ENCODE data around the gene E2F2.
"Not testable (repeated sequence)": the region's sequence is repeated elsewhere in the genome, so short reads cannot be mapped to it uniquely, and the experiment has no call there.

The E2F2 gene

GRCh38 chr1:23509896-23510295 is 21.1 kb downstream of the E2F2 start:
- H3K9me3 ChIP-seq (ENCODE audit: insufficient read depth, low read depth, low read length): no peaks in the 10 kb centered on the region
- H3F3A ChIP-seq (ENCODE audit: low read depth): no peaks in the 10 kb centered on the region
- no peaks in the 10 kb centered on the region; the same call in 1 of the 2 replicates for H3K79me2 ChIP-seq (ENCODE audit: insufficient read depth, low read length)
- H3K9me2 ChIP-seq (replicated peaks; ENCODE audit: low read depth, low read length): no peaks in the 10 kb centered on the region
- H4K20me1 ChIP-seq (ENCODE audit: insufficient read depth, low read length, poor library complexity, severe bottlenecking): no peaks in the 10 kb centered on the region
- H3K9ac ChIP-seq (ENCODE audit: low read depth, low read length, poor library complexity, severe bottlenecking): no peak overlapping the region
- no peak overlapping the region for H3K4me3 ChIP-seq (ENCODE audit: low read length, poor library complexity, severe bottlenecking)
- no peaks in the 10 kb centered on the region for H3K4me1 ChIP-seq (ENCODE audit: insufficient read depth, low read length, poor library complexity, severe bottlenecking)
- H3K27me3 ChIP-seq (ENCODE audit: insufficient read depth, low read length, poor library complexity, severe bottlenecking): no peaks in the 10 kb centered on the region
- no peak overlapping the region for H3K4me2 ChIP-seq (ENCODE audit: low read depth, low read length, poor library complexity, severe bottlenecking)
- TF ChIP-seq EZH2phosphoT487 (IDR thresholded peaks at IDR 0.05; ENCODE audit: borderline replicate concordance) (no peak), CTCF (conservative IDR thresholded peaks at IDR 0.05; ENCODE audit: low read length) (no peak)
- no peak overlapping the region for H2AFZ ChIP-seq (ENCODE audit: low read length)
- peaks cover 79% of the 10 kb centered on the region; the same call in 1 of the 2 replicates for H3K36me3 ChIP-seq (ENCODE audit: insufficient read depth, low read length)

GRCh38 chr1:23506376-23507107 is 24.5 kb downstream of the E2F2 start:
- H3K9me3 ChIP-seq (ENCODE audit: insufficient read depth, low read depth, low read length): no peaks in the 10 kb centered on the region
- H3K4me1 ChIP-seq (ENCODE audit: insufficient read depth, low read length, poor library complexity, severe bottlenecking): no peaks in the 10 kb centered on the region
- no peak overlapping the region for H2AFZ ChIP-seq (ENCODE audit: low read length)
- H3K9me2 ChIP-seq (replicated peaks; ENCODE audit: low read depth, low read length): no peaks in the 10 kb centered on the region
- TF ChIP-seq EZH2phosphoT487 (IDR thresholded peaks at IDR 0.05; ENCODE audit: borderline replicate concordance) (no peak), CTCF (conservative IDR thresholded peaks at IDR 0.05; ENCODE audit: low read length) (no peak)
- peaks cover 57% of the 10 kb centered on the region; the same call in 1 of the 2 replicates for H3K36me3 ChIP-seq (ENCODE audit: insufficient read depth, low read length)
- no peaks in the 10 kb centered on the region for H3K79me2 ChIP-seq (ENCODE audit: insufficient read depth, low read length)
- no peaks in the 10 kb centered on the region for H3F3A ChIP-seq (ENCODE audit: low read depth)
- H3K4me3 ChIP-seq (ENCODE audit: low read length, poor library complexity, severe bottlenecking): no peak overlapping the region
- no peak overlapping the region for H3K9ac ChIP-seq (ENCODE audit: low read depth, low read length, poor library complexity, severe bottlenecking)
- no peaks in the 10 kb centered on the region for H3K27me3 ChIP-seq (ENCODE audit: insufficient read depth, low read length, poor library complexity, severe bottlenecking)
- H3K4me2 ChIP-seq (ENCODE audit: low read depth, low read length, poor library complexity, severe bottlenecking): no peak overlapping the region
- no peaks in the 10 kb centered on the region for H4K20me1 ChIP-seq (ENCODE audit: insufficient read depth, low read length, poor library complexity, severe bottlenecking)

- no peaks in the 10 kb centered on the region for H3K4me1 ChIP-seq (ENCODE audit: insufficient read depth, low read length, poor library complexity, severe bottlenecking)
- no peaks in the 10 kb centered on the region for H3F3A ChIP-seq (ENCODE audit: low read depth)
These were observed 25.2 kb downstream of the E2F2 start for GRCh38 chr1:23505851-23506250.

DNA sequence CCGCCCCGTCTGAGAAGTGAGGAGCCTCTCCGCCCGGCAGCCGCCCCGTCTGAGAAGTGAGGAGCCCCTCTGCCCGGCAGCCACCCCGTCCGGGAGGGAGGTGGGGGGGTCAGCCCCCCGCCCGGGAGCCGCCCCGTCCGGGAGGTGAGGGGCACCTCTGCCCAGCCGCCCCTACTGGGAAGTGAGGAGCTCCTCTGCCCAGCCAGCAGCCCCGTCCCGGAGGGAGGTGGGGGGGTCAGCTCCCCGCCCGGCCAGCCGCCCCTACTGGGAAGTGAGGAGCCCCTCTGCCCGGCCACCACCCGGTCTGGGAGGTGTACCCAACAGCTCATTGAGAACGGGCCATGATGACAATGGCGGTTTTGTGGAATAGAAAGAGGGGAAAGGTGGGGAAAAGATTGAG is 26.9 kb downstream of the E2F2 start:
- H3K9me2 ChIP-seq (replicated peaks; ENCODE audit: low read depth, low read length); H3K4me2 ChIP-seq (ENCODE audit: low read depth, low read length, poor library complexity, severe bottlenecking); H2AFZ ChIP-seq (ENCODE audit: low read length); H3K27me3 ChIP-seq (ENCODE audit: insufficient read depth, low read length, poor library complexity, severe bottlenecking); H3K4me1 ChIP-seq (ENCODE audit: insufficient read depth, low read length, poor library complexity, severe bottlenecking); H4K20me1 ChIP-seq (ENCODE audit: insufficient read depth, low read length, poor library complexity, severe bottlenecking); H3K4me3 ChIP-seq (ENCODE audit: low read length, poor library complexity, severe bottlenecking); H3K79me2 ChIP-seq (ENCODE audit: insufficient read depth, low read length); H3K9me3 ChIP-seq (ENCODE audit: insufficient read depth, low read depth, low read length); H3F3A ChIP-seq (ENCODE audit: low read depth); H3K9ac ChIP-seq (ENCODE audit: low read depth, low read length, poor library complexity, severe bottlenecking): not testable (repeated sequence)
- peaks cover 36% of the 10 kb centered on the region; the same call in 1 of the 2 replicates for H3K36me3 ChIP-seq (ENCODE audit: insufficient read depth, low read length)

More at GRCh38 chr1:23505851-23506250, 25.2 kb downstream of the E2F2 start:
- no peaks in the 10 kb centered on the region for H4K20me1 ChIP-seq (ENCODE audit: insufficient read depth, low read length, poor library complexity, severe bottlenecking)
- H3K9me2 ChIP-seq (replicated peaks; ENCODE audit: low read depth, low read length): no peaks in the 10 kb centered on the region
- H3K79me2 ChIP-seq (ENCODE audit: insufficient read depth, low read length): no peaks in the 10 kb centered on the region
- no peak overlapping the region for H3K4me3 ChIP-seq (ENCODE audit: low read length, poor library complexity, severe bottlenecking)
- H2AFZ ChIP-seq (ENCODE audit: low read length): no peak overlapping the region
- H3K9ac ChIP-seq (ENCODE audit: low read depth, low read length, poor library complexity, severe bottlenecking): no peak overlapping the region
- H3K36me3 ChIP-seq (ENCODE audit: insufficient read depth, low read length): peaks cover 53% of the 10 kb centered on the region; the same call in 1 of the 2 replicates
- H3K27me3 ChIP-seq (ENCODE audit: insufficient read depth, low read length, poor library complexity, severe bottlenecking): no peaks in the 10 kb centered on the region
- no peak overlapping the region for H3K4me2 ChIP-seq (ENCODE audit: low read depth, low read length, poor library complexity, severe bottlenecking)
- TF ChIP-seq CTCF (conservative IDR thresholded peaks at IDR 0.05; ENCODE audit: low read length): no peak
- no peak for TF ChIP-seq EZH2phosphoT487 (IDR thresholded peaks at IDR 0.05; ENCODE audit: borderline replicate concordance)
- H3K9me3 ChIP-seq (ENCODE audit: insufficient read depth, low read depth, low read length): no peaks in the 10 kb centered on the region
